ENCODE results near the gene ADAMTSL1. TPM values are rescaled to one million over a fixed set of nuclear protein-coding genes. Genes with fewer than 3 reads are reported as not detected.

Gene ADAMTSL1
- total and polyA plus RNA-seq, 2 donors (not counting 3 experiments of a cell fraction or from before 2014, with no cell fraction given): 15.0 to 18.4 TPM

GRCh38 chr9:18438300-18438925 lies 35.5 kb upstream of the ADAMTSL1 start:
- Histone ChIP-seq H3K27ac (ENCODE audit: insufficient read depth, low read depth, low read length) (peak overlapping the region; percentile 96), H3K36me3 (ENCODE audit: control insufficient read depth in 2 of 2, extremely low read depth in 1 of 2, insufficient read depth in 2 of 2, low read length in 2 of 2) (no peaks in the 10 kb centered on the region), H3K9ac (replicated peaks; ENCODE audit: extremely low read depth, insufficient read depth, low read length) (peak overlapping the region; percentile 89), H4K20me1 (replicated peaks; ENCODE audit: control insufficient read depth, extremely low read depth, insufficient read depth, low read length) (no peaks in the 10 kb centered on the region), H2AFZ (ENCODE audit: low read depth, low read length) (peak overlapping the region; percentile 99), H3K4me1 (ENCODE audit: control insufficient read depth, extremely low read depth, insufficient read depth, low read length) (peaks cover 36% of the 10 kb centered on the region), H3K4me2 (ENCODE audit: insufficient read depth, low read length) (peak overlapping the region; percentile 88), H3K27me3 (ENCODE audit: control insufficient read depth in 2 of 2, insufficient read depth in 2 of 2, low read length in 2 of 2) (no peaks in the 10 kb centered on the region), H3K9me3 (replicated peaks; ENCODE audit: control insufficient read depth, insufficient read depth, low read length) (no peaks in the 10 kb centered on the region), H3K79me2 (ENCODE audit: control insufficient read depth, insufficient read depth, low read length) (no peaks in the 10 kb centered on the region), H3K4me3 (replicated peaks in 1 of 3; ENCODE audit: insufficient read depth in 1 of 3, low read depth in 1 of 3, low read length in 3 of 3) (peak overlapping the region; percentile 13 to 52 (median 32)), H3K9me1 (replicated peaks; ENCODE audit: control insufficient read depth, extremely low read depth, insufficient read depth, low read length) (no peaks in the 10 kb centered on the region)
- FAIRE-seq: peak; percentile 37
- TSS peak; percentile 45 for BruUV-seq (replicated peaks)
- ChIA-PET POLR2A (interaction anchor here (0.7 to 1.4 kb wide), 4 partner anchors 11 to 183 kb away, joined by 3 to 4 read pairs (median 4); no protein-coding TSS in a partner anchor), CTCF (interaction anchor here (0.7 to 3.0 kb wide), 33 partner anchors 10 to 611 kb away, joined by 3 to 42 read pairs (median 5); partner anchors contain the start of genes ADAMTSL1 and RRAGA)
- intact Hi-C loops (cut with micrococcal nuclease): loop anchor here (1.0 to 2.0 kb wide), 9 partner anchors 36 to 1018 kb away; partner anchors contain the start of gene ADAMTSL1
- dilution Hi-C loops (cut with MboI; ENCODE audit: extremely low pct_ligation_motif_present, low sequenced_read_pairs): loop anchor here (25.0 kb wide), 1 partner anchor 176 kb away; no protein-coding TSS in a partner anchor
- DNase-seq (ENCODE audit: low read depth, low spot score): peak; percentile 83
- TF ChIP-seq JUN (IDR thresholded peaks at IDR 0.05; ENCODE audit: borderline replicate concordance, insufficient read depth, insufficient read length, low read depth): no peak
- no peak for TF ChIP-seq EZH2 (IDR thresholded peaks at IDR 0.05; ENCODE audit: borderline replicate concordance, low read depth, low read length, severe bottlenecking)
- peak; percentile 31 to 44 for TF ChIP-seq CTCF (IDR thresholded peaks at IDR 0.05; ENCODE audit: extremely low read depth in 1 of 2, insufficient read depth in 1 of 2, low read depth in 1 of 2, low read length in 2 of 2)
- TF ChIP-seq GATA2 (IDR thresholded peaks at IDR 0.05; ENCODE audit: insufficient read depth, insufficient read length, low read depth, low read length): no peak
- TF ChIP-seq FOS (IDR thresholded peaks at IDR 0.05; ENCODE audit: borderline replicate concordance, insufficient read depth, low read length): no peak
- TF ChIP-seq POLR2A (IDR thresholded peaks at IDR 0.05; ENCODE audit: low read depth, low read length): peak; percentile 60
- peak; percentile 36 for TF ChIP-seq POLR2AphosphoS5 (IDR thresholded peaks at IDR 0.05; ENCODE audit: insufficient read depth, low read depth, low read length)
- TF ChIP-seq MYC (IDR thresholded peaks at IDR 0.05; ENCODE audit: low read depth, low read length): no peak
- TF ChIP-seq, protein P1, sequence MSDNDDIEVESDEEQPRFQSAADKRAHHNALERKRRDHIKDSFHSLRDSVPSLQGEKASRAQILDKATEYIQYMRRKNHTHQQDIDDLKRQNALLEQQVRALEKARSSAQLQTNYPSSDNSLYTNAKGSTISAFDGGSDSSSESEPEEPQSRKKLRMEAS (IDR thresholded peaks at IDR 0.05; ENCODE audit: insufficient read depth, insufficient read length): peak; percentile 62
